DOHH2 (cell line): ENCODE data around the gene ATP2B2.

ENCODE experiments used
- EZH2phosphoT487 ChIP-seq: fragments of 200-600 bp; sonication (generic); IDR thresholded peaks from 2 replicates; pipeline ENCODE4 v1.6.1; 2017; ENCODE audit warnings: borderline replicate concordance, mild to moderate bottlenecking, antibody characterized with exemption, low read length, moderate library complexity, mixed read lengths
- TF ChIP-seq, protein P1 (sequence below): fragments of 200-600 bp; sonication (generic); IDR thresholded peaks from one replicate; pipeline ENCODE4 v1.5.1; 2014; ENCODE audit warnings: antibody characterized with exemption, mild to moderate bottlenecking, low read depth, low read length; ENCODE audit not compliant: poor library complexity, severe bottlenecking

DNA sequence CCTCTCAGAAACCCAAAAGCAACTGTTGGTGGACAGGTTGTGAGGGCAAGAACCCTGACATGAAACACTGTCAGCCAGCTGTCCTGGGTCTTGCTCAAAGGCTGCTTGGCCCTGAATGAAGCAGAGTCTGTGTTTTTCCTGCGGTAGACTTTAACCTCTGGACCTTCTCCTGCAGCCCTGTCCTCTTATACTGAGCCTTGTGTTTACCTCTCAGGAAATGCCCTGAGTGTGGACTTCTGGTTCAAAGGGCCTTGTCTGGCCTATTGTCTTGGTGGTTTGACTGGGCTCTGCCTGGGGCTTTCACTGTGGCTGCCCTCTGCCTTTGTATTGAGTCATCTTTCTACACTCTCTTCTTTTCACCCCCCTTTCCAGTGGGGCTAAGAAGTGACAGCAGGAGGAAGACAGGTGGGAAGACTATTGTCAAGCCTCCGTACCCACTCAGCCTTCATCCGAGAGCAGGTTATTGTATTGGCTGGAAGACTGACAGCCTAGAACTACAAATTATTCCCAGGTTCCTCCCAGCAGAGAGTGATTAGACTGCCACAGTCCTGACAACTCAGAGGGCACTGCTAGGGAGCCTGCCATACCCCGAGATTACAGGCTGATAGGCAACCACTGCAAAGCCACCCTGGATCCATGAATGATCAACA is 187.9 kb downstream of the ATP2B2 start:
- TF ChIP-seq, protein P1, sequence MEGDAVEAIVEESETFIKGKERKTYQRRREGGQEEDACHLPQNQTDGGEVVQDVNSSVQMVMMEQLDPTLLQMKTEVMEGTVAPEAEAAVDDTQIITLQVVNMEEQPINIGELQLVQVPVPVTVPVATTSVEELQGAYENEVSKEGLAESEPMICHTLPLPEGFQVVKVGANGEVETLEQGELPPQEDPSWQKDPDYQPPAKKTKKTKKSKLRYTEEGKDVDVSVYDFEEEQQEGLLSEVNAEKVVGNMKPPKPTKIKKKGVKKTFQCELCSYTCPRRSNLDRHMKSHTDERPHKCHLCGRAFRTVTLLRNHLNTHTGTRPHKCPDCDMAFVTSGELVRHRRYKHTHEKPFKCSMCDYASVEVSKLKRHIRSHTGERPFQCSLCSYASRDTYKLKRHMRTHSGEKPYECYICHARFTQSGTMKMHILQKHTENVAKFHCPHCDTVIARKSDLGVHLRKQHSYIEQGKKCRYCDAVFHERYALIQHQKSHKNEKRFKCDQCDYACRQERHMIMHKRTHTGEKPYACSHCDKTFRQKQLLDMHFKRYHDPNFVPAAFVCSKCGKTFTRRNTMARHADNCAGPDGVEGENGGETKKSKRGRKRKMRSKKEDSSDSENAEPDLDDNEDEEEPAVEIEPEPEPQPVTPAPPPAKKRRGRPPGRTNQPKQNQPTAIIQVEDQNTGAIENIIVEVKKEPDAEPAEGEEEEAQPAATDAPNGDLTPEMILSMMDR: no peak
- no peak for TF ChIP-seq EZH2phosphoT487
